HepG2 (cell line): ENCODE measurements around the gene ANKRD22. TPM values are rescaled to one million over a fixed set of nuclear protein-coding genes. Genes with fewer than 3 reads are reported as not detected.

Experiments
- ATAC-seq: fragments of 200-7000 bp; cut with Tn5 transposase; 3 replicates; pipeline ENCODE4 v1.9.1; 2020; ENCODE audit warnings: mild to moderate bottlenecking, moderate library complexity
- BruUV-seq: library from RNA; stranded (reverse); fragments of 400-500 nt; replicated peaks from 2 replicates; lab custom pipeline; 2021; lab: Mats Ljungman, UMichigan
- CTCF ChIA-PET: fragments of 300-600 bp; formaldehyde crosslinking; extraction: SDS; loops from one replicate; lab custom pipeline; 2021; ENCODE audit warnings: low total read pairs, inconsistent platforms, low intra/inter-chr PET ratio; lab: Yijun Ruan, JAX
- POLR2A ChIA-PET: fragments of 350-600 bp; sonication (Branson Sonifier 250); formaldehyde crosslinking; loops from one replicate; lab custom pipeline; 2020; ENCODE audit warnings: antibody characterized with exemption, inconsistent platforms; lab: Yijun Ruan, JAX
- DNase-seq: peaks from one replicate; pipeline ENCODE4 v3.0.0-alpha.2; 2015; ENCODE audit warnings: low spot score
- FAIRE-seq: peaks from 3 replicates; lab custom pipeline; 2011; peaks lifted over from hg19 to GRCh38; lab: Jason Lieb, UNC
- H2AFZ ChIP-seq: one replicate; pipeline ENCODE4 v1.6.1; 2011; ENCODE audit warnings: low read length, inconsistent platforms
- H3K27ac ChIP-seq: fragments of 300-600 bp; 3 replicates; pipeline ENCODE4 v1.8.0; 2011; ENCODE audit warnings: mixed run types, mild to moderate bottlenecking, mixed read lengths, low read length, inconsistent platforms; ENCODE audit not compliant: insufficient read depth; ENCODE audit errors: extremely low read length
- H3K27me3 ChIP-seq, 2 experiments: fragments of 200-600 bp in 1 of 2; 2 replicates in 1 of 2; 3 replicates in 1 of 2; pipeline versions ENCODE4 v1.6.0 to v1.8.0; 2011; ENCODE audit warnings: low read length in 2 of 2, mild to moderate bottlenecking in 2 of 2, moderate library complexity in 2 of 2, inconsistent platforms in 1 of 2; ENCODE audit not compliant: insufficient read depth in 2 of 2, control insufficient read depth in 1 of 2
- H3K36me3 ChIP-seq, 2 experiments: fragments of 200-600 bp in 1 of 2; replicated peaks in 1 of 2; 2 replicates in 1 of 2; 3 replicates in 1 of 2; pipeline versions ENCODE4 v1.5.1 to v1.8.0; 2011; ENCODE audit warnings: low read length in 2 of 2, inconsistent platforms in 1 of 2; ENCODE audit not compliant: insufficient read depth in 2 of 2, control insufficient read depth in 1 of 2
- H3K4me1 ChIP-seq: 2 replicates; pipeline ENCODE4 v1.5.1; 2012; ENCODE audit warnings: low read length, inconsistent platforms; ENCODE audit not compliant: insufficient read depth
- H3K4me2 ChIP-seq: 2 replicates; pipeline ENCODE4 v1.6.0; 2011; ENCODE audit warnings: low read depth, low read length, inconsistent platforms
- H3K4me3 ChIP-seq, 3 experiments: fragments of 200-600 bp in 1 of 3; sonication (generic), shearing (Covaris generic) in 1 of 3; replicated peaks in 1 of 3; 2 replicates each; pipeline ENCODE4 v1.5.1; 2011 to 2016; ENCODE audit warnings: low read length in 3 of 3, inconsistent platforms in 2 of 3, low read depth in 2 of 3, mild to moderate bottlenecking in 2 of 3, control low read depth in 1 of 3, mixed read lengths in 1 of 3; ENCODE audit not compliant: insufficient read depth in 1 of 3
- H3K79me2 ChIP-seq: one replicate; pipeline ENCODE4 v1.6.1; 2011; ENCODE audit warnings: low read length, inconsistent platforms; ENCODE audit not compliant: insufficient read depth
- H3K9ac ChIP-seq: 2 replicates; pipeline ENCODE4 v1.6.0; 2011; ENCODE audit warnings: mild to moderate bottlenecking, low read depth, low read length, inconsistent platforms; ENCODE audit not compliant: insufficient read depth
- H3K9me3 ChIP-seq: 2 replicates; pipeline ENCODE4 v1.5.1; 2012; ENCODE audit warnings: mild to moderate bottlenecking, low read length
- H4K20me1 ChIP-seq: 2 replicates; pipeline ENCODE4 v1.6.0; 2011; ENCODE audit warnings: inconsistent platforms, mild to moderate bottlenecking, low read length, moderate library complexity; ENCODE audit not compliant: insufficient read depth
- ARID2 ChIP-seq: sonication (generic); formaldehyde crosslinking; IDR thresholded peaks from 2 replicates; pipeline ENCODE4 v1.8.1; 2022; ENCODE audit warnings: mild to moderate bottlenecking, missing genetic modification reagents, borderline replicate concordance
- FOXJ3 ChIP-seq: sonication (generic); formaldehyde crosslinking; IDR thresholded peaks from 2 replicates; pipeline ENCODE4 v1.4.0; 2020; ENCODE audit warnings: missing genetic modification reagents, mild to moderate bottlenecking, borderline replicate concordance
- KDM2A ChIP-seq: sonication (generic); formaldehyde crosslinking; IDR thresholded peaks from 2 replicates; pipeline ENCODE4 v1.4.0; 2020; ENCODE audit warnings: low read depth, missing genetic modification reagents, borderline replicate concordance
- MXD4 ChIP-seq: IDR thresholded peaks from 2 replicates; pipeline ENCODE4 v1.6.1; 2016; ENCODE audit warnings: mild to moderate bottlenecking, missing biosample characterization, missing genetic modification reagents
- PAXIP1 ChIP-seq: sonication (generic); formaldehyde crosslinking; conservative IDR thresholded peaks from 2 replicates; pipeline ENCODE4 v1.4.0; 2020; ENCODE audit warnings: mild to moderate bottlenecking, missing genetic modification reagents, moderate library complexity
- REST ChIP-seq, 2 experiments: IDR thresholded peaks; 2 replicates each; pipeline ENCODE4 v1.6.1; 2011 to 2012; ENCODE audit warnings: low read length in 2 of 2, borderline replicate concordance in 1 of 2, low read depth in 1 of 2, mild to moderate bottlenecking in 1 of 2, moderate library complexity in 1 of 2
- SIX1 ChIP-seq: sonication (generic); formaldehyde crosslinking; IDR thresholded peaks from 2 replicates; pipeline ENCODE4 v1.4.0; 2020; ENCODE audit warnings: missing genetic modification reagents, borderline replicate concordance
- TMF1 ChIP-seq: sonication (generic); formaldehyde crosslinking; IDR thresholded peaks from 2 replicates; pipeline ENCODE4 v1.8.1; 2022; ENCODE audit warnings: low read depth, missing genetic modification reagents
- ZBTB3 ChIP-seq: sonication (generic); formaldehyde crosslinking; IDR thresholded peaks from 2 replicates; pipeline ENCODE4 v1.4.0; 2020; ENCODE audit warnings: low read depth, mild to moderate bottlenecking, moderate library complexity, missing genetic modification reagents, borderline replicate concordance
- ZNF331 ChIP-seq: sonication (generic); formaldehyde crosslinking; IDR thresholded peaks from 2 replicates; pipeline ENCODE4 v1.4.0; 2020; ENCODE audit warnings: missing genetic modification reagents
- ZNF766 ChIP-seq: sonication (generic); formaldehyde crosslinking; IDR thresholded peaks from 2 replicates; pipeline ENCODE4 v1.5.0; 2020; ENCODE audit warnings: missing genetic modification reagents, borderline replicate concordance
- WGBS: methylation state at CpG from one replicate; pipeline ENCODE4 v1.1.6; 2017; ENCODE audit warnings: low lambda C conversion rate; 5-methylcytosine and 5-hydroxymethylcytosine counted together
- in situ Hi-C: cut with HindIII; loops from 2 replicates; pipeline ENCODE4 v1.10.0; 2017; ENCODE audit warnings: low pct_unique_long_range_greater_than_20kb; ENCODE audit not compliant: extremely low pct_ligation_motif_present
- intact Hi-C: fragments of 100-400 bp; cut with micrococcal nuclease; formaldehyde crosslinking; loops from one replicate; pipeline ENCODE4 v1.10.0; 2022; ENCODE audit not compliant: unreplicated experiment
- polyA plus RNA-seq, 8 experiments: library from polyadenylated mRNA; depleted of rRNA in 3 of 8; stranded (reverse) in 7 of 8; unstranded in 1 of 8; fragments of >200 nt; fragmentation: Illumina TruSeq in 4 of 8; extraction: Trizol in 4 of 8; gene quantifications; 2 replicates each; pipeline versions ENCODE4 v1.2.1 to v1.2.3, GENCODE V29; 2011 to 2016; ENCODE audit warnings: low read depth in 4 of 8, missing spikeins in 1 of 8, mixed read lengths in 1 of 8; ENCODE audit not compliant: insufficient read depth in 1 of 8
- total RNA-seq, 5 experiments: library from RNA; depleted of rRNA; stranded (reverse); fragments of >200 nt; fragmentation: Illumina TruSeq; extraction: Trizol; gene quantifications; 2 replicates each; pipeline ENCODE4 v1.2.3, GENCODE V29; 2016; ENCODE audit warnings: low read depth in 1 of 5
- TF ChIP-seq, protein P1 (sequence below): sonication (generic); formaldehyde crosslinking; IDR thresholded peaks from 2 replicates; pipeline ENCODE4 v1.8.1; 2023; ENCODE audit warnings: mild to moderate bottlenecking, missing genetic modification reagents, borderline replicate concordance

The ANKRD22 gene
- total and polyA plus RNA-seq, 2 of the 13 experiments (the other 11 are each of a cell fraction or from before 2014, with no cell fraction given): not detected

- TF ChIP-seq REST (IDR thresholded peaks at IDR 0.05; ENCODE audit: borderline replicate concordance in 1 of 2, low read depth in 1 of 2, low read length in 2 of 2) (no peak), SIX1 (no peak), FOXJ3 (CRISPR knock-in tag) (no peak)
- TF ChIP-seq, protein P1, sequence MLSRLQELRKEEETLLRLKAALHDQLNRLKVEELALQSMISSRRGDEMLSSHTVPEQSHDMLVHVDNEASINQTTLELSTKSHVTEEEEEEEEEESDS (CRISPR knock-in tag): no peak
Measured at GRCh38 chr10:88861036-88861435, 9.4 kb upstream of the ANKRD22 start (continued).

DNA sequence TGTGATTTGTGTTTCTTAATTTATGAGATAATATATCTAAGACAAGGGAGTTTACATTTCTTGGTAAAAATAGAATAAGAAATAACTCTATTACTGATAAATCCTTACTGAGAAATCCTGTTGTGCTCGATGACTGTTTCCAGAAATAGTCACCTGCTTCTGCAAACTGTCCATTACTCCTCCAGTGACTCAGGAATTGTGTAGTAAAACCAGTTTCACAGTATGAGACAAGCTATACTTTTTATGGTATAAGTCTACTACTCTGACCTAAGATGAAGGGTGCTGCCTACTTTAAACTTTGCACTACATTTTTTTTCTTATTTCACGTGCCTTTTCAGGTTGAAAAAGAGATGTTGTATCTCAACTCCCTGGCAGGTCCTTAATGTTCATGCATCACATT is 6.8 kb upstream of the ANKRD22 start:
- Histone ChIP-seq H2AFZ (no peak overlapping the region), H3K27ac (no peak overlapping the region), H3K4me1 (no peaks in the 10 kb centered on the region), H4K20me1 (no peaks in the 10 kb centered on the region), H3K9ac (no peak overlapping the region), H3K27me3 (no peaks in the 10 kb centered on the region), H3K4me2 (no peak overlapping the region), H3K4me3 (no peak overlapping the region), H3K36me3 (no peaks in the 10 kb centered on the region), H3K9me3 (no peaks in the 10 kb centered on the region), H3K79me2 (no peaks in the 10 kb centered on the region)
- POLR2A ChIA-PET: no interaction called here
- 0% methylated on average over 2 of the region's 2 CpGs for WGBS
- FAIRE-seq (no peak), ATAC-seq (no peak), DNase-seq (no peak)
- BruUV-seq: no TSS peak
- in situ Hi-C loops (no loop called here), intact Hi-C loops (no loop called here)
- CTCF ChIA-PET: no interaction called here
- TF ChIP-seq TMF1 (CRISPR knock-in tag) (no peak), KDM2A (no peak), ARID2 (CRISPR knock-in tag) (no peak), ZNF331 (CRISPR knock-in tag) (no peak), ZBTB3 (CRISPR knock-in tag) (no peak), MXD4 (no peak), ZNF766 (no peak), PAXIP1 (CRISPR knock-in tag) (no peak)
